ENCODE results near the gene RAPGEF3.

- TF ChIP-seq CTCF (IDR thresholded peaks at IDR 0.05; ENCODE audit: low read depth, low read length, missing input control) (peak; percentile 65), FOXA1 (IDR thresholded peaks at IDR 0.05) (no peak), RAD21 (IDR thresholded peaks at IDR 0.05) (peak; percentile 71 to 83), REST (IDR thresholded peaks at IDR 0.05) (no peak)
These were observed 14.6 kb downstream of the RAPGEF3 start for GRCh38 chr12:47744005-47744651.
